A549 (cell line): ENCODE results near the gene TP53BP2. TPM values are rescaled to one million over a fixed set of nuclear protein-coding genes. Genes with fewer than 3 reads are reported as not detected.

Experiments
- ATAC-seq, 2 experiments: fragments of 200-7000 bp in 1 of 2; fragments of >200 bp in 1 of 2; cut with Nextera tagmentation in 1 of 2; cut with Tn5 transposase in 1 of 2; 3 replicates each; pipeline versions ENCODE4 v1.8.0 to v1.9.1; 2018 to 2020; ENCODE audit warnings: mild to moderate bottlenecking in 1 of 2, moderate library complexity in 1 of 2
- CTCF ChIA-PET: fragments of 300-600 bp; sonication (Branson Sonifier 250); formaldehyde crosslinking; extraction: SDS; loops from one replicate; lab custom pipeline; 2021; ENCODE audit warnings: antibody characterized with exemption, inconsistent platforms; lab: Yijun Ruan, JAX
- POLR2A ChIA-PET: fragments of 350-600 bp; formaldehyde crosslinking; extraction: SDS; loops from one replicate; lab custom pipeline; 2021; ENCODE audit warnings: antibody characterized with exemption, inconsistent platforms; lab: Yijun Ruan, JAX
- DNase-seq, 2 experiments: peaks; one replicate each; pipeline versions ENCODE4 v3.0.0 to v3.0.0-alpha.2; 2011 to 2016; ENCODE audit warnings: low read depth in 1 of 2, low spot score in 1 of 2
- FAIRE-seq: peaks from 2 replicates; lab custom pipeline; 2011; peaks lifted over from hg19 to GRCh38; lab: Jason Lieb, UNC
- H3K27ac ChIP-seq, 2 experiments: fragments of >200 bp; sonication (Bioruptor Twin); formaldehyde crosslinking; 3 replicates each; pipeline ENCODE4 v1.5.1; 2016 to 2017
- H3K4me1 ChIP-seq: fragments of >200 bp; sonication (Bioruptor Twin); formaldehyde crosslinking; 3 replicates; pipeline ENCODE4 v1.6.1; 2016
- H3K4me2 ChIP-seq: fragments of >200 bp; sonication (Bioruptor Twin); formaldehyde crosslinking; 3 replicates; pipeline ENCODE4 v1.6.1; 2016
- H3K4me3 ChIP-seq: fragments of >200 bp; sonication (Bioruptor Twin); formaldehyde crosslinking; 3 replicates; pipeline ENCODE4 v1.5.1; 2016
- H3K9me3 ChIP-seq: fragments of >200 bp; sonication (Bioruptor Twin); formaldehyde crosslinking; 3 replicates; pipeline ENCODE4 v1.6.1; 2016
- CBX8 ChIP-seq: fragments of 200-600 bp; sonication (generic); IDR thresholded peaks from 2 replicates; pipeline ENCODE4 v1.6.1; 2016
- CEBPB ChIP-seq, 2 experiments: fragments of >200 bp in 1 of 2; sonication (Bioruptor Twin) in 1 of 2; formaldehyde crosslinking in 1 of 2; IDR thresholded peaks; 2 replicates each; pipeline ENCODE4 v1.6.1; 2012 to 2016
- CHD2 ChIP-seq: fragments of 150-350 bp; IDR thresholded peaks from 2 replicates; pipeline ENCODE4 v1.6.1; 2014; ENCODE audit warnings: low read length; ENCODE audit not compliant: partially characterized antibody
- EHF ChIP-seq: fragments of 250-450 bp; sonication (Bioruptor Pico); IDR thresholded peaks from 2 replicates; pipeline ENCODE4 v1.5.0; 2020; ENCODE audit warnings: mild to moderate bottlenecking
- ELK1 ChIP-seq: fragments of 150-350 bp; IDR thresholded peaks from 2 replicates; pipeline ENCODE4 v1.6.1; 2014; ENCODE audit warnings: low read depth, mild to moderate bottlenecking, low read length
- EP300 ChIP-seq, 2 experiments: fragments of >200 bp; sonication (Bioruptor Twin); formaldehyde crosslinking; IDR thresholded peaks; 2 replicates in 1 of 2; 3 replicates in 1 of 2; pipeline ENCODE4 v1.6.1; 2016 to 2017
- ESRRA ChIP-seq: fragments of 150-350 bp; IDR thresholded peaks from 2 replicates; pipeline ENCODE4 v1.6.1; 2014; ENCODE audit warnings: mild to moderate bottlenecking, low read length, borderline replicate concordance
- FOXS1 ChIP-seq: fragments of 250-450 bp; sonication (Bioruptor Pico); IDR thresholded peaks from 2 replicates; pipeline ENCODE4 v1.5.0; 2020; ENCODE audit warnings: mild to moderate bottlenecking, moderate library complexity
- HDAC2 ChIP-seq: fragments of 200-600 bp; sonication (generic); IDR thresholded peaks from 2 replicates; pipeline ENCODE4 v1.6.1; 2016
- HOXA7 ChIP-seq: fragments of 250-450 bp; sonication (Bioruptor Pico); IDR thresholded peaks from 2 replicates; pipeline ENCODE4 v1.5.0; 2020; ENCODE audit warnings: mild to moderate bottlenecking, moderate library complexity
- HOXB13 ChIP-seq: fragments of 250-450 bp; sonication (Bioruptor Pico); IDR thresholded peaks from 2 replicates; pipeline ENCODE4 v1.5.0; 2020; ENCODE audit warnings: low read depth, mild to moderate bottlenecking, moderate library complexity
- MAZ ChIP-seq: fragments of 150-350 bp; IDR thresholded peaks from 2 replicates; pipeline ENCODE4 v1.6.1; 2014; ENCODE audit warnings: antibody characterized with exemption, low read depth, low read length, borderline replicate concordance
- NPAS2 ChIP-seq: fragments of 250-450 bp; sonication (Bioruptor Pico); IDR thresholded peaks from 2 replicates; pipeline ENCODE4 v1.8.0; 2022; ENCODE audit warnings: mild to moderate bottlenecking, moderate library complexity, borderline replicate concordance
- PHF8 ChIP-seq: fragments of 200-600 bp; sonication (generic); IDR thresholded peaks from 2 replicates; pipeline ENCODE4 v1.6.1; 2016; ENCODE audit warnings: low read depth, mild to moderate bottlenecking, antibody characterized with exemption, moderate library complexity, borderline replicate concordance
- POLR2A ChIP-seq: IDR thresholded peaks from 2 replicates; pipeline ENCODE4 v1.6.1; 2012; ENCODE audit warnings: mild to moderate bottlenecking, low read length
- POLR2AphosphoS2 ChIP-seq: conservative IDR thresholded peaks from 2 replicates; pipeline ENCODE4 v1.6.1; 2012; ENCODE audit warnings: low read length, improper control_type of control experiment, inconsistent platforms
- RAD21 ChIP-seq, 2 experiments: fragments of >200 bp in 1 of 2; sonication (Bioruptor Twin) in 1 of 2; formaldehyde crosslinking in 1 of 2; IDR thresholded peaks in 1 of 2; conservative IDR thresholded peaks in 1 of 2; 2 replicates in 1 of 2; 3 replicates in 1 of 2; pipeline ENCODE4 v1.6.1; 2012 to 2018; ENCODE audit warnings: inconsistent platforms in 1 of 2
- RCOR1 ChIP-seq: fragments of 150-350 bp; IDR thresholded peaks from 2 replicates; pipeline ENCODE4 v1.6.1; 2014; ENCODE audit warnings: antibody characterized with exemption, low read length, low read depth
- RFX5 ChIP-seq: fragments of 450-650 bp; IDR thresholded peaks from 2 replicates; pipeline ENCODE4 v1.7.1; 2014; ENCODE audit warnings: antibody characterized with exemption, mild to moderate bottlenecking, moderate library complexity
- RNF2 ChIP-seq: fragments of 200-600 bp; sonication (generic); IDR thresholded peaks from 2 replicates; pipeline ENCODE4 v1.6.1; 2016; ENCODE audit warnings: low read depth, mild to moderate bottlenecking, antibody characterized with exemption, moderate library complexity, borderline replicate concordance
- TFCP2L1 ChIP-seq: fragments of 250-450 bp; sonication (Bioruptor Pico); IDR thresholded peaks from 2 replicates; pipeline ENCODE4 v1.5.0; 2021; ENCODE audit warnings: mild to moderate bottlenecking
- TP53 ChIP-seq: fragments of 250-450 bp; sonication (Bioruptor Pico); IDR thresholded peaks from 2 replicates; pipeline ENCODE4 v1.5.0; 2021; ENCODE audit warnings: mild to moderate bottlenecking, moderate library complexity
- ZFP36 ChIP-seq: fragments of 450-650 bp; IDR thresholded peaks from 2 replicates; pipeline ENCODE4 v1.6.1; 2014; ENCODE audit warnings: borderline replicate concordance; ENCODE audit not compliant: partially characterized antibody
- ZNF302 ChIP-seq: fragments of 250-450 bp; sonication (Bioruptor Pico); IDR thresholded peaks from 2 replicates; pipeline ENCODE4 v1.9.0; 2021; ENCODE audit warnings: inconsistent platforms, mild to moderate bottlenecking, moderate library complexity
- ZSCAN20 ChIP-seq: fragments of 250-450 bp; sonication (Bioruptor Pico); IDR thresholded peaks from 2 replicates; pipeline ENCODE4 v1.8.0; 2022; ENCODE audit warnings: mild to moderate bottlenecking, moderate library complexity
- WGBS: methylation state at CpG from one replicate; pipeline ENCODE4 v1.1.6; 2017; ENCODE audit errors: missing lambda C conversion rate; 5-methylcytosine and 5-hydroxymethylcytosine counted together
- polyA plus RNA-seq, 4 experiments: library from polyadenylated mRNA; depleted of rRNA in 3 of 4; stranded (reverse); fragments of >200 nt; fragmentation: RNase III in 1 of 4; extraction: RNeasy Plus Mini Kit Qiagen cat#74134 plus additional on column Dnase treatment in 1 of 4; gene quantifications; 2 replicates in 3 of 4; 3 replicates in 1 of 4; pipeline ENCODE4 v1.2.3, GENCODE V29; 2011 to 2017
- TF ChIP-seq, protein P1 (sequence below): fragments of >200 bp; sonication (Bioruptor Twin); formaldehyde crosslinking; IDR thresholded peaks from 3 replicates; pipeline ENCODE4 v1.6.1; 2016
- TF ChIP-seq, protein P2 (sequence below): fragments of 450-650 bp; IDR thresholded peaks from 2 replicates; pipeline ENCODE4 v1.6.1; 2014; ENCODE audit warnings: antibody characterized with exemption

Gene TP53BP2
- polyA plus RNA-seq, 2 of the 4 experiments (the other 2 are of a cell fraction), result 14.0 to 33.5 TPM

DNA sequence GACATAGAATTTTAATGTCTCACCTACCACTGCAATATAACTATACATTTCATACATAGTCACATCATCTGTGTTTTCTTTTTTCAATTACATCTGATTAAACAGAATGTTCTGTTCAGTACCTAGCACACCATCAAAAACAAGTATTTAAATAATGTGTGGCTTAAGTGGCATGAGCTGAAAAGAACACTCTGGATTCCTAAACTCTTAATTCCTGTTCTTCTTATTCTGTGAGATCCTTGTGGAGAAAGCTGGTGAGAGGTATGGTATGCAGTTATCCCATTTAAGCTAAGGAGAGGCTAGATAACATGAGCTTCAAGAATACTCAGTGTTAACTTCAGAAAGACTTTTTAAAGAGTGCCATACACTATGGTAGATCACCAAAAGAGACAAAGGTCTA, 5.5 kb downstream of the TP53BP2 start:
- no peak for FAIRE-seq
- ChIA-PET POLR2A (interaction anchor here (1.1 kb wide), 1 partner anchor 9 kb away, joined by 4 read pairs; no protein-coding TSS in a partner anchor), CTCF (interaction anchor here (0.8 to 2.4 kb wide), 4 partner anchors 8 to 134 kb away, joined by 3 to 7 read pairs (median 3); no protein-coding TSS in a partner anchor)
- H3K4me2 ChIP-seq, result no peak overlapping the region
- DNase-seq, result no peak
- H3K27ac ChIP-seq, result no peak overlapping the region
- H3K4me1 ChIP-seq, result peaks cover 44% of the 10 kb centered on the region
- no peak overlapping the region for H3K4me3 ChIP-seq
- no peaks in the 10 kb centered on the region for H3K9me3 ChIP-seq
- no peak for TF ChIP-seq ZNF302 (CRISPR knock-in tag)
- TF ChIP-seq, protein P1, sequence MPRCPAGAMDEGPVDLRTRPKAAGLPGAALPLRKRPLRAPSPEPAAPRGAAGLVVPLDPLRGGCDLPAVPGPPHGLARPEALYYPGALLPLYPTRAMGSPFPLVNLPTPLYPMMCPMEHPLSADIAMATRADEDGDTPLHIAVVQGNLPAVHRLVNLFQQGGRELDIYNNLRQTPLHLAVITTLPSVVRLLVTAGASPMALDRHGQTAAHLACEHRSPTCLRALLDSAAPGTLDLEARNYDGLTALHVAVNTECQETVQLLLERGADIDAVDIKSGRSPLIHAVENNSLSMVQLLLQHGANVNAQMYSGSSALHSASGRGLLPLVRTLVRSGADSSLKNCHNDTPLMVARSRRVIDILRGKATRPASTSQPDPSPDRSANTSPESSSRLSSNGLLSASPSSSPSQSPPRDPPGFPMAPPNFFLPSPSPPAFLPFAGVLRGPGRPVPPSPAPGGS, result no peak
- TF ChIP-seq RNF2, result no peak
- TF ChIP-seq POLR2A, result no peak
- no peak for ATAC-seq

DNA sequence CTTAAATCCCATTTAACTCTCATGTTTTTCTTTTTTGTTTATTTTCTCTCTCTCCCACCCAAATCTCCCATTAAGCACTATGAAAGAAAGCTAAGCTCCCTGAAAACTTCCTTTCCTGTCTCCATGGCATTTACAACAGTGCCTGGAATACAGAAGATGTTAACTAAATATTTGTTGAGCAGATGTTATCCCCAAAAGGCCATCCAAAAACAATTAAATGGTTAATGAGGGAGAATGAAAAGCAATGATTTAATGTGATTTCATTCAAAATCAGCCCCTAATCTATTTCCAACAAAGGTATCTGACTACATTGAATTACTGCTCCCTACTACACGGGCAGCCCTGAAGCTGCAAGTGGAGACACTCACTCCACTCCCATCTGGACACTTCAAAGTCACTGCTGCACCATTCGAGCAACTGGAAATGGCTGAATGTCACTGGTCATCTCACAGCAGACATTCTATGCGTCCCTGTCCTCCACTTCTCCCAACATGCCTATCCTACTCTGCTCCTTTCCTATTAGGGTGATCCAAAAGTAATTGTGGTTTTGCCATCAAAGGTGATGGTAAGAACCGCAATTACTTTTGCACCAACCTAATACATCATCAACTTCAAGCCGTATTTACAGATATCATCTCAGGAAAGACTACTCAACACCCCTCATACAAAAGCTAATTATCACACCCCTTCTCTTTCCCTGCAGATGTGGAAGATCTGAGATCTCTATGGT, 7.5 kb downstream of the TP53BP2 start:
- no peak for DNase-seq
- H3K27ac ChIP-seq, result no peak overlapping the region
- ChIA-PET CTCF (interaction anchor here (1.2 to 1.8 kb wide), 4 partner anchors 8 to 126 kb away, joined by 3 to 8 read pairs (median 5); partner anchors contain the start of gene TP53BP2), POLR2A (interaction anchor here (1.8 kb wide), 1 partner anchor 8 kb away, joined by 8 read pairs; the partner anchor contains the start of gene TP53BP2)
- TF ChIP-seq NPAS2 (no peak), HOXA7 (CRISPR knock-in tag) (no peak), CEBPB (IDR thresholded peaks at IDR 0.05) (no peak), EP300 (IDR thresholded peaks at IDR 0.05) (no peak), CHD2 (no peak), TP53 (no peak), ELK1 (no peak), CBX8 (no peak), RCOR1 (no peak), ESRRA (no peak), RFX5 (no peak), PHF8 (no peak), TFCP2L1 (CRISPR knock-in tag) (no peak), ZSCAN20 (CRISPR knock-in tag) (no peak)
- TF ChIP-seq, protein P2, sequence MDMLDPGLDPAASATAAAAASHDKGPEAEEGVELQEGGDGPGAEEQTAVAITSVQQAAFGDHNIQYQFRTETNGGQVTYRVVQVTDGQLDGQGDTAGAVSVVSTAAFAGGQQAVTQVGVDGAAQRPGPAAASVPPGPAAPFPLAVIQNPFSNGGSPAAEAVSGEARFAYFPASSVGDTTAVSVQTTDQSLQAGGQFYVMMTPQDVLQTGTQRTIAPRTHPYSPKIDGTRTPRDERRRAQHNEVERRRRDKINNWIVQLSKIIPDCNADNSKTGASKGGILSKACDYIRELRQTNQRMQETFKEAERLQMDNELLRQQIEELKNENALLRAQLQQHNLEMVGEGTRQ, result no peak
- no peak for ATAC-seq
- peaks cover 48% of the 10 kb centered on the region for H3K4me1 ChIP-seq
- no peak for FAIRE-seq
- no peaks in the 10 kb centered on the region for H3K9me3 ChIP-seq
- H3K4me3 ChIP-seq, result no peak overlapping the region
- H3K4me2 ChIP-seq, result no peak overlapping the region
- WGBS, result 88% methylated on average over 5 of the region's 5 CpGs

DNA sequence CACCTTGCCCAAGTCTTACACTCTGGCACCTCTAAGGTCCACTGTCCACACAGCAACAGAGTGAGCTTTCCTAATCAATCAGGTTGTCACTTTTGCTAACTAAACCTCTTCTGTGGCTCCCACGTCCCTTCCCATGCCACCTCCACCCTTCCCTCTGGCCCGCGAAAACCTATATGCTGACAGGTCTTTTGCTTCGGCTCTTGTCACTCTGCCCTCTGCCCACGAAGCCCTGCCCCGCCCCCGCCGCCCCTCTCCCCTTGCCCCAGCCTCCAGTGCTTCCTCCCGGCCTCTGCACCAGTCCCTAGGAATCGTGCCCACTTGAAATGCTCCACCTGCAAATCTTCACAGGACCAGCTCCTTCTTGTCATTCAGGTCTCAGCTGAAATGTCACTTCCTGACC, 8.1 kb downstream of the TP53BP2 start:
- peaks cover 52% of the 10 kb centered on the region for H3K4me1 ChIP-seq
- ChIA-PET CTCF (interaction anchor here (0.7 to 1.8 kb wide), 4 partner anchors 8 to 126 kb away, joined by 3 to 8 read pairs (median 4); partner anchors contain the start of gene TP53BP2), POLR2A (interaction anchor here (1.8 kb wide), 1 partner anchor 8 kb away, joined by 8 read pairs; the partner anchor contains the start of gene TP53BP2)
- TF ChIP-seq FOXS1 (CRISPR knock-in tag) (no peak), CHD2 (no peak), ZSCAN20 (CRISPR knock-in tag) (no peak), ZFP36 (no peak), POLR2AphosphoS2 (no peak), TP53 (no peak), HDAC2 (no peak), RAD21 (conservative IDR thresholded peaks at IDR 0.05 in 1 of 2, IDR thresholded peaks at IDR 0.05 in 1 of 2) (no peak), EHF (CRISPR knock-in tag) (no peak), CEBPB (IDR thresholded peaks at IDR 0.05) (no peak), MAZ (no peak), HOXB13 (CRISPR knock-in tag) (no peak)
- TF ChIP-seq, protein P2, result no peak
- TF ChIP-seq, protein P1, result no peak

More for the DNA sequence above, 8.1 kb downstream of the TP53BP2 start:
- no peak overlapping the region for H3K4me3 ChIP-seq
- DNase-seq (no peak), ATAC-seq (no peak; a peak in 1 of 6 replicates), FAIRE-seq (no peak)
- H3K27ac ChIP-seq, result no peak overlapping the region
- no peaks in the 10 kb centered on the region for H3K9me3 ChIP-seq
- 91% methylated on average over 8 of the region's 10 CpGs for WGBS
- 0 out of 3 replicates have a peak overlapping the region, but pooled peaks have one; percentile 3 for H3K4me2 ChIP-seq
